NT2/D1 (cell line): ENCODE data around the gene FAM118B.

ENCODE experiments used
- DNase-seq: peaks from one replicate; pipeline ENCODE4 v3.0.0-alpha.2; 2011; ENCODE audit warnings: low read depth, low spot score
- H3K27me3 ChIP-seq: 2 replicates; pipeline ENCODE4 v1.6.0; 2011; ENCODE audit warnings: mild to moderate bottlenecking; ENCODE audit not compliant: insufficient read length, insufficient read depth
- H3K36me3 ChIP-seq: 2 replicates; pipeline ENCODE4 v1.6.1; 2011; ENCODE audit warnings: mild to moderate bottlenecking, low read length, mixed read lengths; ENCODE audit not compliant: insufficient read depth, insufficient read length
- H3K4me1 ChIP-seq: 2 replicates; pipeline ENCODE4 v1.5.1; 2011; ENCODE audit not compliant: insufficient read depth, insufficient read length
- H3K4me3 ChIP-seq: 2 replicates; pipeline ENCODE4 v1.5.1; 2011; ENCODE audit warnings: low read depth; ENCODE audit not compliant: insufficient read length
- H3K9ac ChIP-seq: 2 replicates; pipeline ENCODE4 v1.6.0; 2011; ENCODE audit warnings: low read depth; ENCODE audit not compliant: insufficient read length
- H3K9me3 ChIP-seq: 2 replicates; pipeline ENCODE4 v1.5.1; 2011; ENCODE audit warnings: mild to moderate bottlenecking, low read length; ENCODE audit not compliant: insufficient read depth
- SUZ12 ChIP-seq: IDR thresholded peaks from 2 replicates; pipeline ENCODE4 v1.6.1; 2011; ENCODE audit not compliant: insufficient read length, insufficient read depth; ENCODE audit errors: extremely low read depth
- YY1 ChIP-seq: IDR thresholded peaks from 2 replicates; pipeline ENCODE4 v1.6.1; 2011; ENCODE audit not compliant: insufficient read length, insufficient read depth
- ZNF274 ChIP-seq: IDR thresholded peaks from 2 replicates; pipeline ENCODE4 v1.6.1; 2011; ENCODE audit warnings: mild to moderate bottlenecking, low read depth, low read length

The FAM118B gene

GRCh38 chr11:126265811-126266210, 54.2 kb downstream of the FAM118B start:
- no peak for DNase-seq

GRCh38 chr11:126267650-126268049, 56.1 kb downstream of the FAM118B start:
- peak overlapping the region; percentile 94 for H3K4me3 ChIP-seq
- no peaks in the 10 kb centered on the region for H3K4me1 ChIP-seq
- TF ChIP-seq YY1 = no peak
- no peak for TF ChIP-seq ZNF274
- TF ChIP-seq SUZ12 = no peak
- H3K36me3 ChIP-seq = peaks cover 65% of the 10 kb centered on the region
- H3K27me3 ChIP-seq = no peaks in the 10 kb centered on the region
- H3K9me3 ChIP-seq = no peaks in the 10 kb centered on the region
- no peak for DNase-seq
- H3K9ac ChIP-seq = peak overlapping the region; percentile 97

More at GRCh38 chr11:126265811-126266210, 54.2 kb downstream of the FAM118B start:
- Histone ChIP-seq H3K4me1 (no peaks in the 10 kb centered on the region), H3K4me3 (no peak overlapping the region), H3K9me3 (no peaks in the 10 kb centered on the region), H3K27me3 (no peaks in the 10 kb centered on the region), H3K9ac (no peak overlapping the region), H3K36me3 (peaks cover 68% of the 10 kb centered on the region)
- no peak for TF ChIP-seq ZNF274
- no peak for TF ChIP-seq YY1
- no peak for TF ChIP-seq SUZ12

- Histone ChIP-seq H3K9ac (peak overlapping the region; percentile 97), H3K9me3 (no peaks in the 10 kb centered on the region), H3K27me3 (no peaks in the 10 kb centered on the region), H3K36me3 (peaks cover 65% of the 10 kb centered on the region), H3K4me1 (no peaks in the 10 kb centered on the region), H3K4me3 (peak overlapping the region; percentile 94)
- no peak for DNase-seq
- TF ChIP-seq YY1 (no peak), ZNF274 (no peak), SUZ12 (no peak)
These were observed 56.8 kb downstream of the FAM118B start for GRCh38 chr11:126268361-126268707.

GRCh38 chr11:126268708-126269579, 57.4 kb downstream of the FAM118B start, which contains the start of the genes FOXRED1 and SRPRA:
FOXRED1 (plus strand) TSS chr11:126269154; CDS start chr11:126269207, 53 bp downstream.
SRPRA (minus strand) TSS chr11:126268895; CDS start chr11:126268804, 91 bp downstream.
- H3K4me3 ChIP-seq = peak within 1 kb of the TSS; percentile 94
- no peaks in the 10 kb centered on the region for H3K27me3 ChIP-seq
- H3K9me3 ChIP-seq = no peaks in the 10 kb centered on the region
- TF ChIP-seq YY1 (no peak), SUZ12 (no peak), ZNF274 (no peak)
- no peaks in the 10 kb centered on the region for H3K4me1 ChIP-seq
- peak within 1 kb of the TSS; percentile 97 for H3K9ac ChIP-seq
- DNase-seq = peak; percentile 98
- peaks cover 65% of the 10 kb centered on the region for H3K36me3 ChIP-seq

- Histone ChIP-seq H3K9ac (no peak overlapping the region), H3K4me1 (peaks cover 5% of the 10 kb centered on the region)
- TF ChIP-seq SUZ12 = no peak
These were observed 65.7 kb downstream of the FAM118B start for GRCh38 chr11:126277322-126277721.

GRCh38 chr11:126277780-126278179, 66.2 kb downstream of the FAM118B start:
- TF ChIP-seq ZNF274 = no peak
- TF ChIP-seq YY1 = no peak
- TF ChIP-seq SUZ12 = no peak
- peaks cover 14% of the 10 kb centered on the region for H3K27me3 ChIP-seq
- H3K9me3 ChIP-seq = no peaks in the 10 kb centered on the region
- H3K36me3 ChIP-seq = peaks cover 55% of the 10 kb centered on the region
- H3K4me3 ChIP-seq = no peak overlapping the region
- H3K9ac ChIP-seq = no peak overlapping the region
- DNase-seq = no peak
- peaks cover 5% of the 10 kb centered on the region for H3K4me1 ChIP-seq

More at GRCh38 chr11:126277322-126277721, 65.7 kb downstream of the FAM118B start:
- DNase-seq = no peak
- H3K27me3 ChIP-seq = peaks cover 12% of the 10 kb centered on the region
- H3K36me3 ChIP-seq = peaks cover 60% of the 10 kb centered on the region
- no peak overlapping the region for H3K4me3 ChIP-seq
- H3K9me3 ChIP-seq = no peaks in the 10 kb centered on the region

- TF ChIP-seq YY1 (no peak), ZNF274 (no peak), SUZ12 (no peak)
- peaks cover 41% of the 10 kb centered on the region for H3K36me3 ChIP-seq
- no peak for DNase-seq
These were observed 67.6 kb downstream of the FAM118B start for GRCh38 chr11:126279191-126279590.

More at GRCh38 chr11:126279191-126279590, 67.6 kb downstream of the FAM118B start:
- no peak overlapping the region for H3K9ac ChIP-seq
- H3K4me1 ChIP-seq = peaks cover 6% of the 10 kb centered on the region
- peaks cover 22% of the 10 kb centered on the region for H3K27me3 ChIP-seq
- H3K4me3 ChIP-seq = no peak overlapping the region
- no peaks in the 10 kb centered on the region for H3K9me3 ChIP-seq
